Activated CD4-positive, alpha-beta T cell treated with anti-CD3 and anti-CD28 coated beads, Interleukin-2, amount 10 ng/mL, durations not matched to agents 24 days and 14 days (primary cell): Measurements from ENCODE around the gene PDCD2. TPM values are rescaled to one million over a fixed set of nuclear protein-coding genes. Genes with fewer than 3 reads are reported as not detected.

ENCODE experiments used
- DNase-seq: peaks from one replicate; pipeline ENCODE4 v3.0.0; 2022
- H3K27ac Mint-ChIP-seq: one replicate; pipeline ENCODE4 v1.8.0; 2022; ENCODE audit warnings: mild to moderate bottlenecking, mixed read lengths
- H3K27me3 Mint-ChIP-seq: one replicate; pipeline ENCODE4 v1.8.0; 2022; ENCODE audit warnings: mixed read lengths
- H3K36me3 Mint-ChIP-seq: one replicate; pipeline ENCODE4 v1.8.0; 2022; ENCODE audit warnings: low read depth, mild to moderate bottlenecking, mixed read lengths
- H3K4me1 Mint-ChIP-seq: one replicate; pipeline ENCODE4 v1.8.0; 2021; ENCODE audit warnings: mixed read lengths
- H3K4me3 Mint-ChIP-seq: one replicate; pipeline ENCODE4 v1.8.0; 2022; ENCODE audit warnings: mild to moderate bottlenecking, moderate library complexity, mixed read lengths
- H3K9me3 Mint-ChIP-seq: one replicate; pipeline ENCODE4 v1.8.0; 2021; ENCODE audit warnings: mixed read lengths
- intact Hi-C: fragments of 100-400 bp; cut with micrococcal nuclease; formaldehyde crosslinking; loops from one replicate; pipeline ENCODE4 v1.15.1; 2023
- total RNA-seq: library from RNA; stranded (reverse); gene quantifications from 2 replicates; pipeline ENCODE4 v1.2.3, GENCODE V29; 2022

Gene PDCD2
- total RNA-seq, 1 donor from 2014 or later, result 139 TPM

DNA sequence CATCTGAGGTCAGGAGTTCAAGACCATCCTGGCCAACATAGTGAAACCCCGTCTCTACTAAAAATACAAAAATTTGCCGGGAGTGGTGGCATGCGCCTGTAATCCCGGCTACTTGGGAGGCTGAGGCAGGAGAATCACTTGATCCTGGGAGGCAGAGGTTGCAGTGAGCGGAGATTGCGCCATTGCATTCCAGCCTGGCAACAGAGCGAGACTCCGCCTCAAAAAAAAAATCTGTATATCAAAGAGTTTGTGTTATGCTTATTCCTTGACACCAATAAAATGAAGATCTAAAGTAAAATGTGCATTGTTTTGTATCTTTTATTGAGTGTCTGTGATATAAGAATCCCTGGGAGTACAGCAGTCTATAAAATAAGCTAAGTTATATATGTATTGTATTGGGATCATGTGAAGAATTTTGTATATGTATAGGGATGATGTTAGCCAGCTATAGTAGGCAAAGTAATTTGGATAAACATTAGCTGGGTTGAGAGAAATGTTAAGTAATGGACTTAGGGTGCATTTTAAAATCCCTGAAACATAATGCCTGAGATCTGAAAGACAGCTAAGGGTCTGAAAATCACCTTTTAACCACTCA, 19.4 kb downstream of the PDCD2 start:
- H3K36me3 Mint-ChIP-seq, result peaks cover 41% of the 10 kb centered on the region
- intact Hi-C loops, result no loop called here
- H3K9me3 Mint-ChIP-seq, result no peaks in the 10 kb centered on the region
- H3K27me3 Mint-ChIP-seq, result no peaks in the 10 kb centered on the region
- H3K4me1 Mint-ChIP-seq, result peaks cover 4% of the 10 kb centered on the region
- no peak for DNase-seq
- no peak overlapping the region for H3K27ac Mint-ChIP-seq
- H3K4me3 Mint-ChIP-seq, result no peak overlapping the region

DNA sequence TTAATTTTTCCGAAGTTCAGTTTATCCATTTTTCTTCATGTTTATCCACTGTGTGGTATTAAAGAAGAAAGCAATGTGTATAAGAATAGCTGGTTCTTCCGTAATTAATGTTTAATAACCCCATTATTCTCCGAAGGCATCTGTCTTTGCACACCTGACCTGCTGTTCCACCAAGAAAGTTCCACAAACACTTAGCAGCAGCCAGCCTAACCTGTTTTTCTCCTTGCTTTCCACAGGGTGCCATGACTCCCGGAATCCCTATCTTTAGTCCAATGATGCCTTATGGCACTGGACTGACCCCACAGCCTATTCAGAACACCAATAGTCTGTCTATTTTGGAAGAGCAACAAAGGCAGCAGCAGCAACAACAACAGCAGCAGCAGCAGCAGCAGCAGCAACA, 22.9 kb downstream of the PDCD2 start:
- no peak overlapping the region for H3K27ac Mint-ChIP-seq

DNA sequence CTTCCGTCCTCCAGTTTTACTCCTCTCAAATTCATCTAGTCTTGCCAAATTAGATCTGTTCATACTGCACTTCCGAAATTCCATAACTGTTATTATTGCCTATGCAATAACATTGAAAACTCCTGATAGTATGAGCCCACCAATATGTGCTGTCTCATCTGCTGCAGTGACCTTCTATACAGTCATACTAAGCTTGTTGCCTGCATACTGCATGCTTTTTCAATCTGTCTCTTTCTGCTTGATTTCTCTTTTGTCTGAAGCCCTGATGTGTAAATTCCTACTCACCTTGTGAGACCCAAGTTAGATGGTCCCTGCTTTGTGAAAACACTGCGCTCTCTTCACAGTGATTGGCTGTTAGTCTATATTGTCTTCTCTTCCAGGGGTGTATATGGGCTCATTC, 29.1 kb downstream of the PDCD2 start:
- Mint-ChIP-seq H3K27me3 (no peaks in the 10 kb centered on the region), H3K4me3 (no peak overlapping the region), H3K4me1 (peaks cover 23% of the 10 kb centered on the region), H3K36me3 (peaks cover 29% of the 10 kb centered on the region), H3K27ac (no peak overlapping the region), H3K9me3 (no peaks in the 10 kb centered on the region)
- peak; percentile 55 for DNase-seq
- intact Hi-C loops, result no loop called here

More for the DNA sequence above, 22.9 kb downstream of the PDCD2 start:
- Mint-ChIP-seq H3K36me3 (peaks cover 40% of the 10 kb centered on the region), H3K4me1 (peaks cover 12% of the 10 kb centered on the region), H3K4me3 (no peak overlapping the region), H3K27me3 (no peaks in the 10 kb centered on the region), H3K9me3 (no peaks in the 10 kb centered on the region)
- DNase-seq, result no peak
- intact Hi-C loops, result no loop called here

DNA sequence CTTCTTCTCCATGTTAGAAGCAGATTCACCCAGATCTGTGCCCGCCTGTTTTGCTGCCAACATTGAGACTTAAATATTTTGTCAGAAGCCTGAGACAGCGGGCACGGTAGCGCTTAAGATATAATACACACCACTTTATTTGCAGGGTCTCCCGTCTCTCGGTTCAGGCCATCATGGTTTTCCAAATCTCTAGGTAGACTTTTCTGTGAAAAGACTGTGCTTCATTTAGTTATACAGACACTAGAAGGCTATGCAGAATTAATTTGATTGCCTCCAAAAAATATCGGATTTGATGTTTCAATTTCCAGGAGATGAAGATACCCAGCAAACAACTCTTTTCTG, 29.7 kb downstream of the PDCD2 start:
- Mint-ChIP-seq H3K4me3 (no peak overlapping the region), H3K27ac (no peak overlapping the region), H3K36me3 (peaks cover 33% of the 10 kb centered on the region), H3K27me3 (no peaks in the 10 kb centered on the region), H3K9me3 (no peaks in the 10 kb centered on the region), H3K4me1 (peaks cover 28% of the 10 kb centered on the region)
- intact Hi-C loops, result loop anchor here (1.0 kb wide), 3 partner anchors 248 to 852 kb away; partner anchors contain the start of genes C6orf120, DYNLT2, ERMARD and FAM120B
- DNase-seq, result no peak

DNA sequence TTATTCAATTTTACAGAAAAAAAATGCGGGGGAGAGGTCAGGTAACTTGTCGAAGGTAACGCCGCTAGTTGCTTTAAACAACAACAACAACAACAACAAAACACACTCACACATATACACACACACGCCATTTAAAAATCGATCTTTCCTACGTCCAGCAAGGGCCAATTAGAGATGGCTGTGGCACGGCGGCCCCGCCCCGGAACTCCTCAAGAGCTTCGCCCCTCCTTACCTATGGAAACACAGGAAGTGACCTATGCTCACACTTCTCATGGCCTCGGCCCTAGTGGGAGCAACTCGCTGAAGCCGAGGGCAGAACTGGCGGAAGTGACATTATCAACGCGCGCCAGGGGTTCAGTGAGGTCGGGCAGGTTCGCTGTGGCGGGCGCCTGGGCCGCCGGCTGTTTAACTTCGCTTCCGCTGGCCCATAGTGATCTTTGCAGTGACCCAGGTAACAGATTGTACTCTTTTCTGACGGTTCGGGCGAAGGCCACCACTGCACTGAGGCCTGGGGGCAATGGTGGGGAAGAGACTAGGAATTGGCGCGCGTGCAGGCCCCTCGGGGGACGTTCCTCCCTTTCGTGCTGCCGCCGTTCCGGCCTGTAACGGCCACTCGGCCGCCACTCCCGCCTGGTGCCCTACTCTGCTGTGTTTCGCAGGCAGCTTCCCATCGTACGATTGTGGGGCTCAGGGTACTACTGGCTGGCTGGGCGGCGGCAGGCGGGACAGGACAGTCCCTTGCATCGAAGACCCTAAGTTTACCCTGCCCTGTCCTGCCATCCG, 30.2 kb downstream of the PDCD2 start, which contains the start of gene TBP:
Gene TBP (plus strand): TSS at position 357 of the 783 bp plus-strand sequence. CDS start 2,661 bp downstream, outside the sequence.
- no peak within 1 kb of the TSS for H3K27ac Mint-ChIP-seq
- no peaks in the 10 kb centered on the region for H3K27me3 Mint-ChIP-seq
- H3K36me3 Mint-ChIP-seq, result peaks cover 33% of the 10 kb centered on the region
- peak; percentile 99 for DNase-seq
- intact Hi-C loops, result loop anchor here (1.0 kb wide), 3 partner anchors 248 to 852 kb away; partner anchors contain the start of genes C6orf120, DYNLT2, ERMARD and FAM120B
- H3K9me3 Mint-ChIP-seq, result no peaks in the 10 kb centered on the region
- peaks cover 31% of the 10 kb centered on the region for H3K4me1 Mint-ChIP-seq
- no peak within 1 kb of the TSS for H3K4me3 Mint-ChIP-seq

DNA sequence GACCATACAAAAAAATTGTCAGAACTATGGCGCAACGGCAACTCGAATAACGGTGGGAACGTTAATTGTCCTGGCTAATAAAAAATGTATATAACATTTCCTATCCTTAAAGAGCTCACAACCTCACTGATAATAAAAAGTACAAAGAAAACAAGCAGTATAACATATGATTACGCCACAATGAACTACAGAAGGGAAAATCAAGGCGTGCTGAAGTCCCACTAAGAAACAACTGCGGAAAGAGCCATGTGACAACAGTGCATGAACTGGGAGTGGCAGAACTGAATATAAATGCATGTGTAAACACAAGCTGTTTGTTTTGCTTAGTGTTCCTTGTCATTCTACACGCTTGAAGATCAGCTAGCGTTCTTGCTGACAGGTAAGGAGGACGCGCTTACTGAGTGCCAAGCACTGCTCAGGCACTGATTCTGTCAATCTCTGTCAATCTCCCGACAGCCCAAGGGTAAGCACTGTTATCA, 30.9 kb downstream of the PDCD2 start:
- no peak overlapping the region for H3K4me3 Mint-ChIP-seq
- H3K27me3 Mint-ChIP-seq, result no peaks in the 10 kb centered on the region
- peaks cover 36% of the 10 kb centered on the region for H3K4me1 Mint-ChIP-seq
- DNase-seq, result no peak
- no peak overlapping the region for H3K27ac Mint-ChIP-seq
- intact Hi-C loops, result loop anchor here (1.0 to 2.0 kb wide), 5 partner anchors 31 to 851 kb away; partner anchors contain the start of genes C6orf120, DYNLT2, ERMARD and FAM120B
- H3K36me3 Mint-ChIP-seq, result peaks cover 35% of the 10 kb centered on the region
- no peaks in the 10 kb centered on the region for H3K9me3 Mint-ChIP-seq

DNA sequence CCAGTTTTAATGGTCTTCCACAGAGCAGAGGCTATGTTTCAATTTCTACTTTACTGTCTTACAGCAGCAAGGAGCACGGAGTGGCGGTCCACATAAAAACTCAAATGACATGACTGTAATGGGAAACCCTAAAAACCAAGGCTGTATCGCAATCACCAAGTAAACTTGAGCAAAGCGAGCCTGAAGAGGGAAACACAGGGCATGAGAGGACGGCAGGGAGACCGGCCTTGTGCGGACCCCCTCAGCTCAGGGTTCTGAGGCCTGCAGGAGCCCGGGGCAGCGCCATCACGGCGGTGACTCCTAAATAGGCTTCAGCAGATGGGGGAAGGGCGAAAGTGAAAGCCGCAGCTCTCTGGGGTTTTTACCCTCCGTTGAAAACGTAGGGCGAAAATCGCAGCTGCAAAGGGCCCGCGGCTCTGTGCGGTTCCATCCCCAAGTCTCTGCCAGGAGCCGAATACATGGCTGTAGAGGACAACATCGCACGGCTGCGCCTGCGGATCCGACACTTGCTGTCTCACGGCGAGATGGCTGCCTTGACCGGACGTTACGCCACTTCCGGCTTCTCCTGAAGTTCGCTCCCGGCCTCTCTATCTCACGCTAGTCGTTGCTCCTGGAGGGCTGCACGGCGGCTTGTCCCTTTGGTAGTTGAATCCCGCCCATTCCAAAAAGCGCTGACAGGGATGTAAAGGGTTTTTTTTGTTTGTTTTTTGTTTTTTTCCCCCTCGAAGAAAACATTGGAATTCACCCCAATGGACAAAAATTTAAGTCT, 31.5 kb downstream of the PDCD2 start, which contains the start of gene PSMB1:
Gene PSMB1 (minus strand): TSS at position 543 of the 769 bp plus-strand sequence. CDS start 65 bp downstream, at position 478.
- Mint-ChIP-seq H3K4me3 (no peak within 1 kb of the TSS), H3K4me1 (peaks cover 34% of the 10 kb centered on the region), H3K27me3 (no peaks in the 10 kb centered on the region), H3K36me3 (peaks cover 37% of the 10 kb centered on the region), H3K9me3 (no peaks in the 10 kb centered on the region), H3K27ac (no peak within 1 kb of the TSS)
- DNase-seq, result peak; percentile 95
- intact Hi-C loops, result loop anchor here (1.0 to 2.0 kb wide), 2 partner anchors 31 to 830 kb away; partner anchors contain the start of gene PDCD2

DNA sequence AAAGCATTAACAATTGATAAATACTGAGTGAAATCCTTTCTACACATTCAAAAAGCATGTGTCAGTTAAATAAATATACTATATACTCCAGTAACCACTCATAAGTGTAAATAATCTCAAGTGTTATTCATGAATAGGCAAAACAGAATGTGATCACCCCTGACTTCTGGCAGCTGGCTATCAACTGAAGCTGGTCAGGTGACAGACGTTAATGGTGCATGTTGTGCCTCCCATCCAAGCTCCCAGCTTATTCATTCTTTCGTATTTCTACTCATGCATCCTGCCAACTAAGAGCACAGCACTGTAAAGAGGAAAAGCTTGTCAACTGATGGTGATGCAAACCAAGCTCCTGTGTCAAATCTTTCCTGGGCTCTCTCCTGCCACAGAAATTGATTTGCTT, 39.0 kb downstream of the PDCD2 start:
- H3K36me3 Mint-ChIP-seq, result peaks cover 73% of the 10 kb centered on the region
- H3K4me3 Mint-ChIP-seq, result no peak overlapping the region
- H3K4me1 Mint-ChIP-seq, result peaks cover 32% of the 10 kb centered on the region
- no peak overlapping the region for H3K27ac Mint-ChIP-seq
- no peak for DNase-seq
- no peaks in the 10 kb centered on the region for H3K9me3 Mint-ChIP-seq
- H3K27me3 Mint-ChIP-seq, result no peaks in the 10 kb centered on the region
- intact Hi-C loops, result no loop called here

DNA sequence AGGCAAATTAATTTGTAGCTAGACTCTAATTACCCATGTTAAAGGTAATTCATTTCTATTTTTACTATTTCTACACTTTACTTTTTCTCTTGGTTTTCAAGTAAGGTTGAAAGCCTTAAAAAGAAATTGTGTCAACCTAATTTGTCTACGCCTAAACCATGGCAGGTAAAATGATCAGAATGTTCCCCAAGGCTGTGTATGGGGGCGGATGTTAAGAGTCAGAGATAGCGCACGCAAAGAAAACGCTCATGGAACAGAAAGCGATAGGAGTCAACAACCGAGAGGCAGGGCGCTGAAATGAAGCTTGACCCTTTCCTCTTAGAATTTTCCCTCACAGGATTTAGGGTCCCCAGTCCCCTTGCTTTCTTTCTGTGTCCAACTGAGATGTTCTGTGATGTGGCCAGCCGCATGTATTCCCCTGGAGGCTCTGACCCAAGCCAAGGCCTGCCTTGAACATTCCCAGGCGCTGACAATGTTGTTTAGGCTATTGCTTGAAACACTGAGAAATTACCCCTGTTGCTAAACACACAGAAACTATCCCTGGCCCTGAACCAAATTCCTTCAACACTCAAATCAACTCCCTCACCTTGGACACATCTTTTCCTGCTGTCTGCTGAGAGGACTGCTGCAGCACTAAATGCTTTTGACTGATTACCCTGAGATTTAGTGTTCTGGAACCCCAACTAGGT, 42.3 kb downstream of the PDCD2 start:
- Mint-ChIP-seq H3K27ac (no peak overlapping the region), H3K4me3 (no peak overlapping the region), H3K4me1 (peaks cover 18% of the 10 kb centered on the region), H3K36me3 (peaks cover 69% of the 10 kb centered on the region), H3K27me3 (no peaks in the 10 kb centered on the region), H3K9me3 (no peaks in the 10 kb centered on the region)
- DNase-seq, result no peak
- intact Hi-C loops, result no loop called here

DNA sequence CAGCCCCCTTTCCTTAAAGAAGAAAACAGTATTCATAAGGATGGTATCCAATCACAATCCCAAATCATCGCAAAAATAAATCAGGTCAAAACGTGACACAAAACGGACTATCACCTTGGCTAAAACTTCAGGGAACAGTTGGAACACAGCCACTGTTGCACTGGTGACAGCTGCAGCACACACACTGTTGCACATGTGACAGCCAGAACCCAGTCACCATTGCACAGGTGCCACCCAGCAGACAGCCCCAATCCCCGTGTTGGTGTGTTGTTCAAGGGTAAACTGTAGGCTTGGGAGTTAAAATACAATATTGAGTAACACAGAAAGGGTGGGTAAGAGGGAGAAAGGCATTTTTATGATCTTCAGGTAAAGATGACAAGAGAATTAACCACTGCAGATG, 47.1 kb downstream of the PDCD2 start:
- Mint-ChIP-seq H3K36me3 (peaks cover 64% of the 10 kb centered on the region), H3K27ac (no peak overlapping the region)
- intact Hi-C loops, result no loop called here

DNA sequence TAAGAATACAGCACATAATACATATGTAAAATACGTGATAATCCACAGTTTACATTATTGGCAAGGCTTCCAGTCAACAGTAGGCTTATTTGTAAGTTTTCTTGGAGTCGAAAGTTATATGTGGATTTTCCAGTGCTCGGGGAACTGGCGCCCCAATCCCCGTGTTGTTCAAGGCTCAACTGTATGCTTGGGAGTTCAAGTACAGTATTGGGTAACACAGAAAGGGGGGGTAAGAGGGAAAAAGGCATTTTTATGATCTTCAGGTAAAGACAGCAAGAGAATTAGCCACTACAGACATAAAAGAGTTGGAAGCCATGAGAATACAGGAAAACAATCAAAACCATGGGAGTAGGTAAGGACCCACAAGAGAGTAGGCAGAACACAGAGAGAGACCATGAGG, 47.8 kb downstream of the PDCD2 start:
- no peaks in the 10 kb centered on the region for H3K27me3 Mint-ChIP-seq
- DNase-seq, result no peak
- no peak overlapping the region for H3K27ac Mint-ChIP-seq
- peaks cover 12% of the 10 kb centered on the region for H3K4me1 Mint-ChIP-seq
- no peak overlapping the region for H3K4me3 Mint-ChIP-seq
- H3K9me3 Mint-ChIP-seq, result no peaks in the 10 kb centered on the region
- H3K36me3 Mint-ChIP-seq, result peaks cover 60% of the 10 kb centered on the region
- intact Hi-C loops, result no loop called here

More for the DNA sequence above, 47.1 kb downstream of the PDCD2 start:
- no peak overlapping the region for H3K4me3 Mint-ChIP-seq
- no peaks in the 10 kb centered on the region for H3K27me3 Mint-ChIP-seq
- H3K9me3 Mint-ChIP-seq, result no peaks in the 10 kb centered on the region
- peaks cover 14% of the 10 kb centered on the region for H3K4me1 Mint-ChIP-seq
- no peak for DNase-seq

DNA sequence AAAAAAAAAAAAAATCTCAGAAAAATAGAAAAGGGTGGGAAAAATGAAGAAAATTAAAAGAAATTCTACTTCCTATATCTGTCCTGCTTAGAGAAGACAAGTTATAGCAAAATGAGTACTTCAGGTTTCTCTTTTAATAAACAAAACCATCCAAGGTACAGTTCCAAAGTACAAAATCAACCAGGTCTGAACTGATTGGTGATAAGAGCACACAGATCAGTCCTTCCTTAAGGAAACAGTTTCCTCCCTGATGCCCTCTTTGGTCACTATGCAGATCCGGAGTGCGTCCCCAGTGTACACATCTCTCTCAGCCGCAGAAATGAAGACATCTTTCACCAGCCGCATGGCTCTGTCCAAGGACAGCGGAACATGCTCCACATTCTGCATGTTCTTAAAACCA, 49.4 kb downstream of the PDCD2 start:
- intact Hi-C loops, result no loop called here
- H3K4me3 Mint-ChIP-seq, result no peak overlapping the region
- peaks cover 50% of the 10 kb centered on the region for H3K36me3 Mint-ChIP-seq
- no peak overlapping the region for H3K27ac Mint-ChIP-seq
- DNase-seq, result no peak
- no peaks in the 10 kb centered on the region for H3K27me3 Mint-ChIP-seq
- peaks cover 2% of the 10 kb centered on the region for H3K4me1 Mint-ChIP-seq
- H3K9me3 Mint-ChIP-seq, result no peaks in the 10 kb centered on the region

DNA sequence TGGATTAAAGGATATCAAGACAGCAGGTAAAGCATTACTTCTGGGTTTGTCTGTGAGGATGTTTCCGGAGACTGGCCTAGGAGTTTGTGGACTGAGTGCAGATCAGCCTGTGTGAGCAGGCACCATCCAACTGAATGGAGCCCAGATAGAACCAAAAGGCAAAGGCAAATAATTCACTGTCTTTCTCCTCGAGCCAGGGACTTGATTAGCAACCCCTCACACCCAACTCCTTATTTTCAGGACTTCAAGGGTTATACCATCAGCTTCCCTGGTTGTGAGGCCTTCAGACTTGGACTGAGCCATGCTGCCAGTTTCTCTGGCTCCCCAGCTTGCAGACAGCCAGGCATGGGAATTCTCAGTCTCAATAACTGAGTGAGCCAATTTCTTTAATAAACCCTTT, 50.6 kb downstream of the PDCD2 start:
- no peaks in the 10 kb centered on the region for H3K9me3 Mint-ChIP-seq
- H3K27ac Mint-ChIP-seq, result no peak overlapping the region
- H3K4me1 Mint-ChIP-seq, result peaks cover under 1% of the 10 kb centered on the region
- DNase-seq, result no peak
- intact Hi-C loops, result loop anchor here (5.0 kb wide), 2 partner anchors 701 to 1636 kb away; no protein-coding TSS in a partner anchor
- no peak overlapping the region for H3K4me3 Mint-ChIP-seq
- no peaks in the 10 kb centered on the region for H3K27me3 Mint-ChIP-seq
- H3K36me3 Mint-ChIP-seq, result peaks cover 42% of the 10 kb centered on the region
